H1 (cell line): ENCODE data around the gene MROH2A. TPM values are rescaled to one million over a fixed set of nuclear protein-coding genes. Genes with fewer than 3 reads are reported as not detected.

Experiments
- CTCF ChIA-PET: fragments of 300-600 bp; sonication (Branson Sonifier 250); formaldehyde crosslinking; loops from one replicate; lab custom pipeline; 2021; ENCODE audit not compliant: partially characterized antibody; lab: Charles Lee
- POLR2A ChIA-PET: fragments of 300-600 bp; sonication (Branson Sonifier 250); formaldehyde crosslinking; loops from one replicate; lab custom pipeline; 2021; ENCODE audit warnings: inconsistent platforms; ENCODE audit not compliant: partially characterized antibody; lab: Charles Lee
- DNase-seq, 2 experiments: peaks; one replicate each; pipeline versions ENCODE4 v3.0.0 to v3.0.0-alpha.2; 2010 to 2022; ENCODE audit warnings: low spot score in 2 of 2, low read depth in 1 of 2, mixed read lengths in 1 of 2
- FAIRE-seq: peaks from 2 replicates; lab custom pipeline; 2011; peaks lifted over from hg19 to GRCh38; lab: Jason Lieb, UNC
- H2AFZ ChIP-seq: 2 replicates; pipeline ENCODE4 v1.8.1; 2012; ENCODE audit warnings: low read length, inconsistent platforms
- H2AK5ac ChIP-seq: 2 replicates; pipeline ENCODE4 v1.6.1; 2013; ENCODE audit warnings: low read depth, low read length
- H2BK120ac ChIP-seq: replicated peaks from 2 replicates; pipeline ENCODE3; 2013; ENCODE audit warnings: low read depth, low read length, inconsistent platforms
- H2BK12ac ChIP-seq: 2 replicates; pipeline ENCODE4 v1.6.1; 2013; ENCODE audit warnings: low read depth, low read length
- H2BK15ac ChIP-seq: 2 replicates; pipeline ENCODE4 v1.6.1; 2013; ENCODE audit warnings: low read length
- H2BK20ac ChIP-seq: 2 replicates; pipeline ENCODE4 v1.6.1; 2013; ENCODE audit warnings: low read length
- H2BK5ac ChIP-seq: 2 replicates; pipeline ENCODE4 v1.6.1; 2013; ENCODE audit warnings: low read depth, low read length
- H3K14ac ChIP-seq: 2 replicates; pipeline ENCODE4 v1.6.1; 2013; ENCODE audit warnings: inconsistent platforms; ENCODE audit not compliant: insufficient read length
- H3K18ac ChIP-seq: 2 replicates; pipeline ENCODE4 v1.6.1; 2013; ENCODE audit warnings: low read length; ENCODE audit errors: extremely low read depth
- H3K23ac ChIP-seq: 2 replicates; pipeline ENCODE4 v1.6.1; 2013; ENCODE audit warnings: inconsistent platforms; ENCODE audit not compliant: insufficient read length
- H3K23me2 ChIP-seq: 2 replicates; pipeline ENCODE4 v1.6.1; 2013; ENCODE audit warnings: low read depth, low read length
- H3K27ac ChIP-seq: 2 replicates; pipeline ENCODE4 v1.6.1; 2011; ENCODE audit warnings: low read depth, low read length, inconsistent platforms
- H3K27me3 ChIP-seq, 4 experiments: replicated peaks in 1 of 4; 1 replicate in 1 of 4; 2 replicates in 3 of 4; pipeline versions ENCODE4 v1.6.1 to v1.8.1; 2011 to 2013; ENCODE audit warnings: low read length in 3 of 4, mild to moderate bottlenecking in 3 of 4, inconsistent platforms in 2 of 4, mixed read lengths in 2 of 4, moderate library complexity in 1 of 4; ENCODE audit not compliant: control insufficient read depth in 3 of 4, insufficient read depth in 3 of 4; ENCODE audit errors: extremely low read depth in 1 of 4
- H3K36me3 ChIP-seq, 4 experiments: 2 replicates each; pipeline versions ENCODE4 v1.6.1 to v1.8.1; 2011 to 2013; ENCODE audit warnings: mild to moderate bottlenecking in 4 of 4, low read length in 3 of 4, moderate library complexity in 2 of 4, control low read depth in 1 of 4, inconsistent platforms in 1 of 4; ENCODE audit not compliant: insufficient read depth in 4 of 4, control insufficient read depth in 2 of 4
- H3K4ac ChIP-seq: replicated peaks from 2 replicates; pipeline ENCODE3; 2013; ENCODE audit warnings: low read length, low read depth, mixed read lengths, inconsistent platforms; ENCODE audit not compliant: insufficient read length
- H3K4me1 ChIP-seq, 4 experiments: replicated peaks in 1 of 4; 1 replicate in 1 of 4; 2 replicates in 3 of 4; pipeline versions ENCODE4 v1.6.1 to v1.8.1; 2011 to 2013; ENCODE audit warnings: low read length in 3 of 4, inconsistent platforms in 2 of 4, mixed read lengths in 1 of 4; ENCODE audit not compliant: insufficient read depth in 4 of 4, control insufficient read depth in 3 of 4
- H3K4me2 ChIP-seq, 2 experiments: 2 replicates each; pipeline versions ENCODE4 v1.6.1 to v1.8.1; 2011 to 2013; ENCODE audit warnings: low read depth in 2 of 2, low read length in 2 of 2, control low read depth in 1 of 2, inconsistent platforms in 1 of 2, mild to moderate bottlenecking in 1 of 2; ENCODE audit not compliant: insufficient read depth in 1 of 2
- H3K4me3 ChIP-seq, 4 experiments: fragments of 200-600, 300-600 bp in 1 of 4; sonication (generic), shearing (Covaris generic), sonication (Bioruptor Twin) in 1 of 4; 2 replicates each; pipeline versions ENCODE4 v1.5.1 to v1.8.1; 2011 to 2016; ENCODE audit warnings: low read length in 4 of 4, low read depth in 3 of 4, control low read depth in 2 of 4, inconsistent platforms in 2 of 4, mild to moderate bottlenecking in 2 of 4, mixed read lengths in 1 of 4, moderate library complexity in 1 of 4; ENCODE audit not compliant: insufficient read depth in 2 of 4; ENCODE audit errors: extremely low read depth in 1 of 4
- H3K56ac ChIP-seq: replicated peaks from 2 replicates; pipeline ENCODE3; 2013; ENCODE audit warnings: low read depth, mild to moderate bottlenecking, mixed read lengths, low read length, inconsistent platforms; ENCODE audit not compliant: insufficient read length
- H3K79me1 ChIP-seq: 2 replicates; pipeline ENCODE4 v1.6.1; 2013; ENCODE audit warnings: low read depth, low read length, control low read depth
- H3K79me2 ChIP-seq, 2 experiments: 2 replicates each; pipeline versions ENCODE4 v1.6.1 to v1.8.1; 2012 to 2013; ENCODE audit warnings: low read length in 2 of 2, mild to moderate bottlenecking in 2 of 2, inconsistent platforms in 1 of 2; ENCODE audit not compliant: insufficient read depth in 2 of 2, control insufficient read depth in 1 of 2
- H3K9ac ChIP-seq, 4 experiments: replicated peaks in 1 of 4; 1 replicate in 1 of 4; 2 replicates in 3 of 4; pipeline versions ENCODE4 v1.6.1 to v1.8.1; 2011 to 2013; ENCODE audit warnings: low read depth in 3 of 4, low read length in 3 of 4, control low read depth in 2 of 4, mild to moderate bottlenecking in 2 of 4, moderate library complexity in 2 of 4, inconsistent platforms in 1 of 4; ENCODE audit errors: extremely low read depth in 1 of 4
- H3K9me3 ChIP-seq, 2 experiments: 2 replicates each; pipeline versions ENCODE4 v1.6.1 to v1.8.1; 2012 to 2013; ENCODE audit warnings: mild to moderate bottlenecking in 2 of 2, moderate library complexity in 2 of 2, control low read depth in 1 of 2, inconsistent platforms in 1 of 2, low read depth in 1 of 2, low read length in 1 of 2, mixed read lengths in 1 of 2; ENCODE audit not compliant: insufficient read depth in 2 of 2
- H4K20me1 ChIP-seq, 2 experiments: replicated peaks in 1 of 2; 2 replicates each; pipeline versions ENCODE3 to v1.8.1; 2011 to 2013; ENCODE audit warnings: inconsistent platforms in 2 of 2, low read length in 2 of 2, mild to moderate bottlenecking in 1 of 2; ENCODE audit not compliant: insufficient read depth in 2 of 2, control insufficient read depth in 1 of 2
- H4K5ac ChIP-seq: 2 replicates; pipeline ENCODE4 v1.6.1; 2013; ENCODE audit warnings: low read length, low read depth, mixed read lengths, inconsistent platforms; ENCODE audit not compliant: insufficient read length
- H4K8ac ChIP-seq: 2 replicates; pipeline ENCODE4 v1.8.0; 2013; ENCODE audit warnings: mild to moderate bottlenecking, moderate library complexity, low read length, inconsistent platforms; ENCODE audit not compliant: insufficient read depth; ENCODE audit errors: extremely low read depth
- H4K91ac ChIP-seq: replicated peaks from 2 replicates; pipeline ENCODE3; 2013; ENCODE audit warnings: low read length, mixed read lengths, inconsistent platforms; ENCODE audit not compliant: insufficient read length
- BACH1 ChIP-seq: IDR thresholded peaks from 2 replicates; pipeline ENCODE4 v1.6.1; 2012; ENCODE audit warnings: low read length, improper control_type of control experiment
- WGBS, 2 experiments: shearing (Covaris generic) in 1 of 2; methylation state at CpG; one replicate each; pipeline versions ENCODE4 v1.1.6 to v1.1.7; 2013 to 2015; ENCODE audit warnings: low lambda C conversion rate in 2 of 2, mixed read lengths in 2 of 2, inconsistent platforms in 1 of 2, low coverage in 1 of 2, missing lambda C conversion rate in 1 of 2; ENCODE audit not compliant: insufficient replicate concordance in 2 of 2, insufficient coverage in 1 of 2, insufficient read length in 1 of 2; ENCODE audit errors: extremely low coverage in 1 of 2, missing lambda C conversion rate in 1 of 2; 5-methylcytosine and 5-hydroxymethylcytosine counted together
- polyA plus RNA-seq, 7 experiments: library from polyadenylated mRNA; depleted of rRNA in 3 of 7; stranded (reverse) in 5 of 7; unstranded in 2 of 7; fragments of >200 nt in 5 of 7; fragments of 200-250 nt in 2 of 7; gene quantifications; 1 replicate in 5 of 7; 2 replicates in 1 of 7; 4 replicates in 1 of 7; pipeline versions ENCODE4 v1.2.1 to v1.2.3, GENCODE V29; 2011 to 2013; ENCODE audit warnings: missing spikeins in 2 of 7, mixed read lengths in 2 of 7
- total RNA-seq: library from RNA; stranded (reverse); fragmentation: NEBNext Ultra II Directional; extraction: Animal tissue kit (Norgen Biotek cat#: 25700); gene quantifications from 2 replicates; pipeline ENCODE4 v1.2.1, GENCODE V29; 2021

Gene MROH2A
- total and polyA plus RNA-seq, 2 of the 8 experiments (the other 6 are each of a cell fraction or from before 2014, with no cell fraction given): not detected

DNA sequence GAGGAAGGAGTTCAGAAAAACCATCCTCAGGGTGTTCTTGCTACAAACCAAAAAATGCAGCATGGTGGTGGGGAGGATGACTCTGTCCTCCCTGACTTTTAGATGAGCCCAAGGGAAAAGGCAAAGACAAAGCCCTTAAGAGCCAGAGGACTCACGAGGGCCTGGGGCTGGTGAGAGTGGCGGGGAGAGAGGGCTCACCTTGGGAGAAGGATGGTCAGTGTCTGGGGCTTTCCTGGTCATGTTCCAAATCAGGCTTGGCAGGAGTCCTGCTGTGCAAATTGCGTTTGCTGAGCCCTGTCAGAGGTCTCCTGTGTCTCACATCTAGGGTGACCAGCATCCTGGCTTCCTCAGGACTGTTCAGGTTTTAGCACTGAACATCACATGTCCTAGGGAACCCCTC is 13.4 kb upstream of the MROH2A start:
- H3K4me3 ChIP-seq: no peak overlapping the region
- H3K27ac ChIP-seq: no peak overlapping the region
- H4K5ac ChIP-seq: no peak overlapping the region
- H2BK15ac ChIP-seq: no peak overlapping the region
- no peak overlapping the region for H3K4ac ChIP-seq
- no peak overlapping the region for H4K8ac ChIP-seq
- POLR2A ChIA-PET: no interaction called here
- no peak overlapping the region for H2BK120ac ChIP-seq
- H3K23ac ChIP-seq: no peak overlapping the region
- H3K9ac ChIP-seq: no peak overlapping the region
- H2BK12ac ChIP-seq: no peak overlapping the region
- H2BK5ac ChIP-seq: no peak overlapping the region
- H3K36me3 ChIP-seq: no peaks in the 10 kb centered on the region
- H2AFZ ChIP-seq: no peak overlapping the region
- no peak overlapping the region for H2AK5ac ChIP-seq
- H3K27me3 ChIP-seq: no peaks in the 10 kb centered on the region
- H2BK20ac ChIP-seq: no peak overlapping the region
- FAIRE-seq: no peak
- no peak overlapping the region for H3K14ac ChIP-seq
- no peak overlapping the region for H3K56ac ChIP-seq
- no peaks in the 10 kb centered on the region for H3K79me1 ChIP-seq
- no peaks in the 10 kb centered on the region for H3K79me2 ChIP-seq
- WGBS, 2 experiments: 71% methylated on average over 3 of the region's 3 CpGs; no CpG with 5 or more reads in 1 of the 2 experiments
- no peaks in the 10 kb centered on the region for H3K23me2 ChIP-seq
- H4K20me1 ChIP-seq: no peaks in the 10 kb centered on the region
- no peaks in the 10 kb centered on the region; a peak in 1 of 7 replicates for H3K4me1 ChIP-seq
- CTCF ChIA-PET: no interaction called here
- no peak overlapping the region for H4K91ac ChIP-seq
- 0 out of 4 replicates have a peak, but pooled peaks cover 0 to 4% of the 10 kb centered on the region in 2 experiments for H3K9me3 ChIP-seq
- H3K4me2 ChIP-seq: no peak overlapping the region
- H3K18ac ChIP-seq: no peak overlapping the region
- no peak for DNase-seq
- TF ChIP-seq BACH1: no peak
